ENCODE measurements around the gene TGM5. TPM values are rescaled to one million over a fixed set of nuclear protein-coding genes. Genes with fewer than 3 reads are reported as not detected.
"Not testable (repeated sequence)": the region's sequence is repeated elsewhere in the genome, so short reads cannot be mapped to it uniquely, and the experiment has no call there.

Gene TGM5
- total and polyA plus RNA-seq, 8 donors = 1.5 TPM; not detected in 7

GRCh38 chr15:43229977-43230376, 36.8 kb downstream of the TGM5 start:
- Histone ChIP-seq H3K4me3 (no peak overlapping the region), H3K9me3 (no peaks in the 10 kb centered on the region), H3K4me1 (no peaks in the 10 kb centered on the region), H3K36me3 (no peaks in the 10 kb centered on the region), H3K27ac (no peak overlapping the region), H3K27me3 (peaks cover 0 to 10% (median 0%) of the 10 kb centered on the region in 3 donors)
- DNase-seq = no peak
- TF ChIP-seq POLR2A (IDR thresholded peaks at IDR 0.05) (no peak), POLR2AphosphoS5 (IDR thresholded peaks at IDR 0.05) (no peak), EP300 (IDR thresholded peaks at IDR 0.05) (no peak)
- TF ChIP-seq, protein P1, sequence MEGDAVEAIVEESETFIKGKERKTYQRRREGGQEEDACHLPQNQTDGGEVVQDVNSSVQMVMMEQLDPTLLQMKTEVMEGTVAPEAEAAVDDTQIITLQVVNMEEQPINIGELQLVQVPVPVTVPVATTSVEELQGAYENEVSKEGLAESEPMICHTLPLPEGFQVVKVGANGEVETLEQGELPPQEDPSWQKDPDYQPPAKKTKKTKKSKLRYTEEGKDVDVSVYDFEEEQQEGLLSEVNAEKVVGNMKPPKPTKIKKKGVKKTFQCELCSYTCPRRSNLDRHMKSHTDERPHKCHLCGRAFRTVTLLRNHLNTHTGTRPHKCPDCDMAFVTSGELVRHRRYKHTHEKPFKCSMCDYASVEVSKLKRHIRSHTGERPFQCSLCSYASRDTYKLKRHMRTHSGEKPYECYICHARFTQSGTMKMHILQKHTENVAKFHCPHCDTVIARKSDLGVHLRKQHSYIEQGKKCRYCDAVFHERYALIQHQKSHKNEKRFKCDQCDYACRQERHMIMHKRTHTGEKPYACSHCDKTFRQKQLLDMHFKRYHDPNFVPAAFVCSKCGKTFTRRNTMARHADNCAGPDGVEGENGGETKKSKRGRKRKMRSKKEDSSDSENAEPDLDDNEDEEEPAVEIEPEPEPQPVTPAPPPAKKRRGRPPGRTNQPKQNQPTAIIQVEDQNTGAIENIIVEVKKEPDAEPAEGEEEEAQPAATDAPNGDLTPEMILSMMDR (IDR thresholded peaks at IDR 0.05) = no peak
- intact Hi-C loops (cut with DNase I; ENCODE audit: low total_unique reads) = loop anchor here (5.0 kb wide), 1 partner anchor 57 kb away; no protein-coding TSS in a partner anchor
- WGBS, 5 donors = 75 to 83% (median 79%) methylated on average over 5 of the region's 5 CpGs

DNA sequence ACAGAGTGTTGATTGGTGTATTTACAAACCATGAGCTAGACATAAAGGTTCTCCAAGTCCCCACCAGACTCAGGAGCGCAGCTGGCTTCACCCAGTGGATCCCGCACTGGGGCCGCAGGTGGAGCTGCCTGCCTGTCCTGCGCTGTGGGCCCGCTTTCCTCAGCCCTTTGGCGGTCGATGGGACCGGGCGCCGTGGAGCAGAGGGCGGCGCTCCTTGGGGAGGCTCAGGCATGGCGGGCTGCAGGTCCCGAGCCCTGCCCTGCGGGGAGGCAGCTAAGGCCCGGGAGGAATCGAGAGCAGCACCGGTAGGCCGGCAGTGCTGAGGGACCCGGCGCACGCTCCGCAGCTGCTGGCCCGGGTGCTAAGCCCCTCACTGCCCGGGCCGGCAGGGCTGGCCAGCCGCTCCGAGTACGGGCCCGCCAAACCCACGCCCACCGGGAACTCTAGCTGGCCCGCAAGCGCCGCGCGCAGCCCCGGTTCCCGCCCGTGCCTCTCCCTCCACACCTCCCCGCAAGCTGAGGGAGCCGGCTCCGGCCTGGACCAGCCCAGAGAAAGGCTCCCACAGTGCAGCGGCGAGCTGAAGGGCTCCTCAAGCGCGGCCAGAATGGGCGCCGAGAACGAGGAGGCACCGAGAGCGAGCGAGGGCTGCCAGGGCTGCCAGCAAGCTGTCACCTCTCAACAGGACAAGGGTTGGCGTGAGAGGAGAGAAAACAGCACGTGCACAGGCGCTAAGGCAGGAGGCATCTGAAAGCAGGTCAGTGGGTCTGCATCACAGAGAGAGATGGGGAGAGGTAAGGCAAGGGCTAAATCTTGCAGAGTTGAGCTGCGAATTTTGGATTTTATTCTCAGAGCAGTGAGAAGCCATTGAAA, 40.1 kb downstream of the TGM5 start:
- WGBS, 5 donors = 93 to 97% (median 96%) methylated on average over 27 to 57 of the region's 57 CpGs
- TF ChIP-seq, protein P1 (IDR thresholded peaks at IDR 0.05) = no peak
- no peak for TF ChIP-seq EP300 (IDR thresholded peaks at IDR 0.05)
- TF ChIP-seq POLR2A (IDR thresholded peaks at IDR 0.05) = no peak
- TF ChIP-seq POLR2AphosphoS5 (IDR thresholded peaks at IDR 0.05) = no peak
- Histone ChIP-seq H3K4me1 (no peaks in the 10 kb centered on the region), H3K9me3 (no peaks in the 10 kb centered on the region), H3K4me3 (no peak overlapping the region), H3K27ac (no peak overlapping the region), H3K27me3 (peaks cover 0 to 13% (median 0%) of the 10 kb centered on the region in 3 donors), H3K36me3 (no peaks in the 10 kb centered on the region)
- no peak for DNase-seq
- intact Hi-C loops (cut with DNase I; ENCODE audit: low total_unique reads) = loop anchor here (5.0 kb wide), 1 partner anchor 61 kb away; no protein-coding TSS in a partner anchor

GRCh38 chr15:43225950-43226255, 40.8 kb downstream of the TGM5 start:
- 81 to 92% (median 89%) methylated on average over 12 of the region's 12 CpGs for WGBS, 5 donors
- H3K27ac ChIP-seq, H3K4me3 ChIP-seq, H3K4me1 ChIP-seq, DNase-seq, H3K36me3 ChIP-seq, H3K9me3 ChIP-seq: not testable (repeated sequence)
- peaks cover 0 to 13% (median 0%) of the 10 kb centered on the region in 3 donors for H3K27me3 ChIP-seq
- intact Hi-C loops (cut with DNase I; ENCODE audit: low total_unique reads) = loop anchor here (5.0 kb wide), 1 partner anchor 61 kb away; no protein-coding TSS in a partner anchor

DNA sequence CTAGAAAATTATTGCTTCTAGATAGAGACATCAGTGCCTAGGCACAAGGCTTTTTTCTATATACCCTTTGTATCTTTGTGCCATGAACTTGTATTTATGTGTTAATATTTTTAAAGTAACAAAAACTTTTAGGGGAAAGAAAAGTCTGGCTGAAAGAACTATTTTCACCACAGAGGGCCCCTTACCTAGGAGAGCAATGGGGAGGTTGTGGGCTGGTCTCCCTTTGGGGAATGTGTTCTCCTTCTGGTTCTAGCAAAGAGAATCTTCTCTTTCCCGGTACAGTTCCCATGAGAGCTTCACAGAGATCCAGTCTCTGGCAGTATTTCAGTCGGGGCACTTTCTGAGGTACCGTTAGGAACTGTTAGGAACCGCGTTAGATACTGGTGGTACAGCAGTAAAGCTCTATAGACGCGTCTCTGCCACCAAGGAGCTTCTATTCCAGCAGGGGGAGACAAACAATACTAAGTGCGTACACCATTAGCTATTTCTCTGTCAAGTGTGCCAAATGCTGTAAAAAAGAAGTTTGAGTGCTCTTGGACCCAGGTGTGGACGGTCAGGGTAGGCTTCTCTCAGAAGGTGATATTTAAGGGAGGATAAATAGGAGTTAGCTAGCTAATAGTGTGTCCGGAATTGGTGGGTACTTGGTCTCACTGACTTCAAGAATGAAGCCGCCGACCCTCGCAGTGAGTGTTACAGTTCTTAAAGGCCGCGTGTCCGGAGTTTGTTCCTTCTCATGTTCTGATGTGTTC, 41.4 kb downstream of the TGM5 start:
- intact Hi-C loops (cut with DNase I; ENCODE audit: low total_unique reads) = loop anchor here (5.0 kb wide), 1 partner anchor 62 kb away; no protein-coding TSS in a partner anchor
- peaks cover 0 to 13% (median 0%) of the 10 kb centered on the region in 3 donors for H3K27me3 ChIP-seq
- H3K27ac ChIP-seq = no peak overlapping the region
- DNase-seq = peak in 1 of 2 donors; percentile 82
- no peaks in the 10 kb centered on the region for H3K9me3 ChIP-seq
- 46 to 49% (median 48%) methylated on average over 16 of the region's 16 CpGs for WGBS, 5 donors
- H3K36me3 ChIP-seq = no peaks in the 10 kb centered on the region
- TF ChIP-seq EP300 (IDR thresholded peaks at IDR 0.05) (no peak), POLR2A (IDR thresholded peaks at IDR 0.05) (no peak)
- TF ChIP-seq, protein P1 (IDR thresholded peaks at IDR 0.05) = peak in 4 of 7 experiments; percentile 49 to 67 (median 54)
- no peaks in the 10 kb centered on the region for H3K4me1 ChIP-seq
- H3K4me3 ChIP-seq = no peak overlapping the region

Data from stomach (tissue), 9 donors.